ENCODE results near the gene PCGF2. TPM values are rescaled to one million over a fixed set of nuclear protein-coding genes. Genes with fewer than 3 reads are reported as not detected.

Gene PCGF2
- total and polyA plus RNA-seq, 2 donors from 2014 or later, result 62.2 to 111 TPM

DNA sequence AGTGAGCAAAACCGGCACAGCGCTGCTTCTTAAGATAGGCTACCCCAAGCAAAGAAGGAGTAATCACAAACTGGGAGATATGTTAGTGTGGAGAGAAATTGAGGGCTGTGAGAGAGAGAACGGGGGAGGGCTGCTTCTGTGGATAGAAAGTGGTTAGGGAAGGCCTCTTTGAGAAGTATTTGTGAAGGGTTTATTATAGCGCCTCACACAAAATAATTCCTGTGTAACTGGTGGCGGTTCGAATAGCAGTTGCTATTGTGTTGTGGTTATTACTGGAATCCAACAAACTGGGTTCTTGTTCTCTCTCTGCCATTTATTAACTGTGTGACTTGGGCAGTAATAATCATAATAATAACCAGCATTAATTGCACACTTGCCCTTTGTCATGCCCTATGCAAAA lies 27.2 kb downstream of the PCGF2 start:
- no peaks in the 10 kb centered on the region for H3K4me1 ChIP-seq (ENCODE audit: control insufficient read depth in 2 of 3, insufficient read depth in 2 of 3, low read depth in 1 of 3, low read length in 3 of 3)
- no peaks in the 10 kb centered on the region for H3K27me3 ChIP-seq (ENCODE audit: control insufficient read depth, insufficient read depth, low read length)
- H3K9me3 ChIP-seq (ENCODE audit: control insufficient read depth in 2 of 3, insufficient read depth in 1 of 3, low read length in 3 of 3), result no peaks in the 10 kb centered on the region
- no peak overlapping the region for H3K9ac ChIP-seq (ENCODE audit: low read length in 3 of 3)
- DNase-seq (no peak), FAIRE-seq (no peak)
- no peak overlapping the region for H3K27ac ChIP-seq (ENCODE audit: low read depth in 2 of 2, low read length in 2 of 2)
- peaks cover 3 to 38% (median 14%) of the 10 kb centered on the region in 3 donors for H3K36me3 ChIP-seq (ENCODE audit: control insufficient read depth in 2 of 3, insufficient read depth in 3 of 3, low read length in 3 of 3)
- intact Hi-C loops (cut with DNase I), result no loop called here
- H3K4me3 ChIP-seq (ENCODE audit: low read length in 3 of 3), result no peak overlapping the region
- TF ChIP-seq, protein P1, sequence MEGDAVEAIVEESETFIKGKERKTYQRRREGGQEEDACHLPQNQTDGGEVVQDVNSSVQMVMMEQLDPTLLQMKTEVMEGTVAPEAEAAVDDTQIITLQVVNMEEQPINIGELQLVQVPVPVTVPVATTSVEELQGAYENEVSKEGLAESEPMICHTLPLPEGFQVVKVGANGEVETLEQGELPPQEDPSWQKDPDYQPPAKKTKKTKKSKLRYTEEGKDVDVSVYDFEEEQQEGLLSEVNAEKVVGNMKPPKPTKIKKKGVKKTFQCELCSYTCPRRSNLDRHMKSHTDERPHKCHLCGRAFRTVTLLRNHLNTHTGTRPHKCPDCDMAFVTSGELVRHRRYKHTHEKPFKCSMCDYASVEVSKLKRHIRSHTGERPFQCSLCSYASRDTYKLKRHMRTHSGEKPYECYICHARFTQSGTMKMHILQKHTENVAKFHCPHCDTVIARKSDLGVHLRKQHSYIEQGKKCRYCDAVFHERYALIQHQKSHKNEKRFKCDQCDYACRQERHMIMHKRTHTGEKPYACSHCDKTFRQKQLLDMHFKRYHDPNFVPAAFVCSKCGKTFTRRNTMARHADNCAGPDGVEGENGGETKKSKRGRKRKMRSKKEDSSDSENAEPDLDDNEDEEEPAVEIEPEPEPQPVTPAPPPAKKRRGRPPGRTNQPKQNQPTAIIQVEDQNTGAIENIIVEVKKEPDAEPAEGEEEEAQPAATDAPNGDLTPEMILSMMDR (IDR thresholded peaks at IDR 0.05; ENCODE audit: borderline replicate concordance, extremely low read depth, insufficient read depth), result no peak

DNA sequence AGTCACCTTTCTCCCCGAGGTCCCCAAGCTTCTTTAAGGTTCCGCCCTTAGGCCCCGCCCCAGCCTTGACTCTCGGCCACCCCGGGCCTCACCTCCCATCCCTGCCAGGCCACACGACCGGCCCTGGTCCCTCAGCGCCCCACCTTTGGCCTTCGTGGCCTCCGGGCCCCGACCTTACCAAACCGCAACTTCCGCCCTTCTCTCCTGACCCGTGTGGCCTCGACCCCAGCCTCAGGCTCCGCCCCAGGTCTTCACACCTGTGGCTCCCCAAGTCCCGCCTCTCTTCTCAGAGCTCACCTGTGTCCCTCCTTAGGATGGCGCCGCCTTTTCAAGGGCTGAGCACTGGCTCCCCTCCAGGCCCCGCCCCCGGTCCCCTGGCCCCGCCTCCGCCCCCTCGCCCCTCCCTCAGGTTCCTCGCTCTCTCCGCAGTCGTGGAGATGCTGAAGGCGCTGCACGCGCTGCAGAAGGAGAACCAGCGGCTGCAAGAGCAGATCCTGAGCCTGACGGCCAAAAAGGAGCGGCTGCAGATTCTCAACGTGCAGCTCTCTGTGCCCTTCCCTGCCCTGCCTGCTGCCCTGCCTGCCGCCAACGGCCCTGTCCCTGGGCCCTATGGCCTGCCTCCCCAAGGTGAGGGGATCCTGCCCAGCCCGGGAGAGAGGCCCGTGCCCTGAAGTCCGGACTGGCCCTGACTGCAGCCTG lies 28.0 kb downstream of the PCGF2 start:
- Histone ChIP-seq H3K27me3 (ENCODE audit: control insufficient read depth, insufficient read depth, low read length) (no peaks in the 10 kb centered on the region), H3K9ac (ENCODE audit: low read length in 3 of 3) (no peak overlapping the region), H3K9me3 (ENCODE audit: control insufficient read depth in 2 of 3, insufficient read depth in 1 of 3, low read length in 3 of 3) (no peaks in the 10 kb centered on the region), H3K4me1 (ENCODE audit: control insufficient read depth in 2 of 3, insufficient read depth in 2 of 3, low read depth in 1 of 3, low read length in 3 of 3) (no peaks in the 10 kb centered on the region), H3K27ac (ENCODE audit: low read depth in 2 of 2, low read length in 2 of 2) (no peak overlapping the region), H3K4me3 (ENCODE audit: low read length in 3 of 3) (no peak overlapping the region), H3K36me3 (ENCODE audit: control insufficient read depth in 2 of 3, insufficient read depth in 3 of 3, low read length in 3 of 3) (peaks cover 3 to 42% (median 17%) of the 10 kb centered on the region in 3 donors)
- FAIRE-seq (no peak), DNase-seq (peak in 2 of 5 donors; percentile 52 to 82)
- intact Hi-C loops (cut with DNase I), result no loop called here
- TF ChIP-seq, protein P1 (IDR thresholded peaks at IDR 0.05; ENCODE audit: borderline replicate concordance, extremely low read depth, insufficient read depth), result no peak

DNA sequence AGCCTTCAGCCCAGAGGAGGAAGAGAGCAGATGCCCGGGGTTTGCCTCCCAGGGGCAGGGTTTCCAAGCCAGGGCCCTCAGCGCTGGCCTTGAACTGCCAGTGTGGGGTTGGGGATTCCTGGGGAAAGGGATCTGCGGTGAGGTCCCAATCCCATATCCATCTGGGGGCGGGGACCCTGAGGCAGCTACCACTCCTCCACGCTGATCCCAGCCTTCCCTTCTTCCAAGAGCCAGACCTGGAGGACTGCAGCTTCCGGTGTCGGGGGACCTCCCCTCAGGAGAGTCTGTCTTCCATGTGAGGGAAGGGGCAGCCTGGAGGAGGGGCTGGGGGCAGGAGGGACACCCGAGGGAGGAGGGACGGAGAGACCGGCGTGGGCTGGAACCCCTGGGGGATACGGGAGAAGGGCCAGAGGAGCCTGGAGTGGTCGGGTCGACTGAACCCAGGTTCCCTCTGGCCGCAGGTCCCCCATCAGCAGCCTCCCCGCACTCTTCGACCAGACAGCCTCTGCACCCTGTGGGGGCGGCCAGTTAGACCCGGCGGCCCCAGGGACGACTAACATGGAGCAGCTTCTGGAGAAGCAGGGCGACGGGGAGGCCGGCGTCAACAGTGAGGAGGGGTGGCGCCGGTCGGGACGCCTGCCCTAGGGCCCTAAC lies 28.7 kb downstream of the PCGF2 start:
- TF ChIP-seq, protein P1 (IDR thresholded peaks at IDR 0.05; ENCODE audit: borderline replicate concordance, extremely low read depth, insufficient read depth), result no peak
- no peaks in the 10 kb centered on the region for H3K27me3 ChIP-seq (ENCODE audit: control insufficient read depth, insufficient read depth, low read length)
- no peaks in the 10 kb centered on the region for H3K9me3 ChIP-seq (ENCODE audit: control insufficient read depth in 2 of 3, insufficient read depth in 1 of 3, low read length in 3 of 3)
- FAIRE-seq, result no peak
- no peak overlapping the region for H3K27ac ChIP-seq (ENCODE audit: low read depth in 2 of 2, low read length in 2 of 2)
- H3K4me3 ChIP-seq (ENCODE audit: low read length in 3 of 3), result no peak overlapping the region
- intact Hi-C loops (cut with DNase I), result no loop called here
- peaks cover 3 to 42% (median 17%) of the 10 kb centered on the region in 3 donors for H3K36me3 ChIP-seq (ENCODE audit: control insufficient read depth in 2 of 3, insufficient read depth in 3 of 3, low read length in 3 of 3)
- H3K9ac ChIP-seq (ENCODE audit: low read length in 3 of 3), result no peak overlapping the region
- peak in 1 of 5 donors; percentile 62 for DNase-seq
- no peaks in the 10 kb centered on the region for H3K4me1 ChIP-seq (ENCODE audit: control insufficient read depth in 2 of 3, insufficient read depth in 2 of 3, low read depth in 1 of 3, low read length in 3 of 3)
